Spinal cord (tissue), 10 donors: Measurements from ENCODE around the gene DOCK6. TPM values are rescaled to one million over a fixed set of nuclear protein-coding genes. Genes with fewer than 3 reads are reported as not detected.
"Not testable (repeated sequence)": the region's sequence is repeated elsewhere in the genome, so short reads cannot be mapped to it uniquely, and the experiment has no call there.

ENCODE experiments used
- DNase-seq, 6 donors: peaks; one replicate each; pipeline versions ENCODE4 v3.0.0 to v3.0.0-alpha.2; 2013 to 2015; ENCODE audit warnings: low spot score in 6 of 6, low read depth in 4 of 6
- H3K27ac ChIP-seq: one replicate; pipeline ENCODE4 v1.5.1; 2013; ENCODE audit warnings: low read depth, low read length, control low read depth
- H3K27me3 ChIP-seq: one replicate; pipeline ENCODE4 v1.6.1; 2013; ENCODE audit warnings: low read length; ENCODE audit not compliant: control insufficient read depth, insufficient read depth
- H3K36me3 ChIP-seq: one replicate; pipeline ENCODE4 v1.6.1; 2013; ENCODE audit warnings: low read length; ENCODE audit not compliant: control insufficient read depth, insufficient read depth
- H3K4me1 ChIP-seq: one replicate; pipeline ENCODE4 v1.6.1; 2013; ENCODE audit warnings: low read length; ENCODE audit not compliant: control insufficient read depth, insufficient read depth
- H3K4me3 ChIP-seq: one replicate; pipeline ENCODE4 v1.5.1; 2013; ENCODE audit warnings: low read depth, low read length, control low read depth
- H3K9me3 ChIP-seq: one replicate; pipeline ENCODE4 v1.6.1; 2013; ENCODE audit warnings: low read length; ENCODE audit not compliant: control insufficient read depth, insufficient read depth
- WGBS: methylation state at CpG from one replicate; pipeline ENCODE4 v1.1.5; 2013; ENCODE audit warnings: missing lambda C conversion rate; ENCODE audit not compliant: insufficient coverage; 5-methylcytosine and 5-hydroxymethylcytosine counted together
- polyA plus RNA-seq, 2 donors: library from polyadenylated mRNA; unstranded; fragments of 120-200 nt; gene quantifications; one replicate each; pipeline ENCODE4 v1.2.1, GENCODE V29; 2013; ENCODE audit not compliant: insufficient read length in 2 of 2
- total RNA-seq, 2 donors: library from RNA; depleted of rRNA in 1 of 2; stranded (reverse); fragments of 120-200 nt in 1 of 2; fragments of >200 nt in 1 of 2; gene quantifications; one replicate each; pipeline versions ENCODE4 v1.2.3 to v1.2.4, GENCODE V29; 2013 to 2014
- donor health status: healthy.

DOCK6 gene
- total and polyA plus RNA-seq, 4 donors, result 16.5 to 71.2 (median 47.3) TPM

DNA sequence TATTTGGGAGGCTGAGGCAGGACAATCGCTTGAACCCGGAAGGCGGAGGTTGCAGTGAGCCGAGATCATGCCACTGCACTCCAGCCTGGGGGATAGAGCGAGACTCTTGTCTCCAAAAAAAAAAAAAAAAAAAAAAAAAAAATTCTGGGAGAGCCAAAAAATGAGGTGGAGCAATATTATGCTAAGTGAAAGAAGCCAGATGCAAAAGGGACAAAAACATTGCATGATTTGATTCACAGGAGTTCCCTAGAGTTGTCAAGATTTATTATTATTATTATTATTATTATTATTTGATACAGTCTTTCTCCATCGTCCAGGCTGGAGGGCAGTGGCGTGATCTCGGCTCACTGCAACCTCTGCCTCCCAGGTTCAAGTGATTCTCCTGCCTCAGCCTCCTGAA lies 81.3 kb downstream of the DOCK6 start:
- not testable (repeated sequence) for H3K27ac ChIP-seq, H3K4me3 ChIP-seq, H3K4me1 ChIP-seq, H3K27me3 ChIP-seq, H3K9me3 ChIP-seq, DNase-seq
- 100% methylated on average over 2 of the region's 8 CpGs for WGBS
- peaks cover 31% of the 10 kb centered on the region for H3K36me3 ChIP-seq

- Histone ChIP-seq H3K4me1 (no peaks in the 10 kb centered on the region), H3K4me3 (no peak overlapping the region), H3K36me3 (peaks cover 35% of the 10 kb centered on the region), H3K9me3 (peaks cover 2% of the 10 kb centered on the region), H3K27me3 (no peaks in the 10 kb centered on the region), H3K27ac (no peak overlapping the region)
- WGBS, result 88% methylated on average over 6 of the region's 8 CpGs
- DNase-seq, result no peak
These were observed 82.0 kb downstream of the DOCK6 start for GRCh38 chr19:11180346-11180745.

DNA sequence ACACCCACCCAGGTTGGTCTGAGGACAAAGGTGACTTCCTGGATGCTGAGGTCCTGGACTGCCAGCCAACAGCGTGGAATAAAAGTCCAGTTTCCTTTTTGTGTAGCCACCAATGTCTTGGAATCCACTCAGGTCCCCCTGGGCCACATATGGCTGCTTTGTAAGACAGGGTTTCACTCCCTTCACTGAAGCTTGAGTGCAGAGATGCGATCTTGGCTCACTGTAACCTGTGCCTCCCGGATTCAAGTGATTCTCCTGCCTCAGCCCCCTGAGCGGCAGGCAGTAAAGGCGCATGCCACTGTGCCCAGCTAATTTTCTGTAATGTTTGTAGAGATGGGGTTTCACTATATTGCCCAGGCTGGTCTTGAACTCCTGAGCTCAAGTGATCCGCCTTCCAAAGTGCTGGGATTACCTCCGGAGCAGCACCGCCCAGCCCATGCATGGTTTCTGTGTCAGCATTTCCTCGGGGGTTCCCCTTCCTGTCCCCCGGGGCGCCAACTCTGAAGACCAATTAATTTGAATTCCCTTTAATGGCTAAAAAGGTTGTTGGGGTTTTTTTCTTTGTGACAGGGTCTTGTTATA lies 82.5 kb downstream of the DOCK6 start:
- Histone ChIP-seq H3K27ac (no peak overlapping the region), H3K4me1 (no peaks in the 10 kb centered on the region)
- WGBS, result 87% methylated on average over 8 of the region's 11 CpGs

GRCh38 chr19:11179145-11179465 lies 83.2 kb downstream of the DOCK6 start:
- not testable (repeated sequence) for H3K4me1 ChIP-seq, DNase-seq, H3K27ac ChIP-seq, H3K4me3 ChIP-seq, H3K9me3 ChIP-seq, H3K27me3 ChIP-seq
- 94% methylated on average over 6 of the region's 9 CpGs for WGBS
- H3K36me3 ChIP-seq, result peaks cover 40% of the 10 kb centered on the region

More for the DNA sequence above, 82.5 kb downstream of the DOCK6 start:
- Histone ChIP-seq H3K27me3 (no peaks in the 10 kb centered on the region), H3K9me3 (peaks cover 2% of the 10 kb centered on the region), H3K36me3 (peaks cover 33% of the 10 kb centered on the region), H3K4me3 (no peak overlapping the region)
- DNase-seq, result no peak

- Histone ChIP-seq H3K27ac (no peak overlapping the region), H3K4me1 (no peaks in the 10 kb centered on the region), H3K27me3 (no peaks in the 10 kb centered on the region), H3K9me3 (no peaks in the 10 kb centered on the region), H3K4me3 (no peak overlapping the region), H3K36me3 (peaks cover 55% of the 10 kb centered on the region)
- no peak for DNase-seq
- WGBS, result 92% methylated on average over 9 of the region's 9 CpGs
These were observed 84.7 kb downstream of the DOCK6 start for GRCh38 chr19:11177592-11177991.

- Histone ChIP-seq H3K4me1 (no peaks in the 10 kb centered on the region), H3K27ac (no peak overlapping the region), H3K4me3 (no peak overlapping the region), H3K27me3 (no peaks in the 10 kb centered on the region), H3K9me3 (no peaks in the 10 kb centered on the region), H3K36me3 (peaks cover 58% of the 10 kb centered on the region)
- 94% methylated on average over 15 of the region's 18 CpGs for WGBS
- DNase-seq, result no peak
These were observed 85.7 kb downstream of the DOCK6 start for GRCh38 chr19:11176466-11177193.

GRCh38 chr19:11175920-11176319 lies 86.4 kb downstream of the DOCK6 start:
- Histone ChIP-seq H3K9me3 (no peaks in the 10 kb centered on the region), H3K27me3 (no peaks in the 10 kb centered on the region), H3K4me1 (no peaks in the 10 kb centered on the region), H3K36me3 (peaks cover 58% of the 10 kb centered on the region), H3K4me3 (no peak overlapping the region), H3K27ac (no peak overlapping the region)
- DNase-seq, result no peak
- 92% methylated on average over 5 of the region's 7 CpGs for WGBS

GRCh38 chr19:11174336-11174735 lies 88.0 kb downstream of the DOCK6 start:
- peak in 1 of 6 donors; percentile 31 for DNase-seq
- Histone ChIP-seq H3K4me3 (no peak overlapping the region), H3K4me1 (no peaks in the 10 kb centered on the region), H3K9me3 (no peaks in the 10 kb centered on the region), H3K36me3 (peaks cover 70% of the 10 kb centered on the region), H3K27ac (no peak overlapping the region), H3K27me3 (no peaks in the 10 kb centered on the region)
- WGBS, result 77% methylated on average over 14 of the region's 27 CpGs

GRCh38 chr19:11173516-11174155 lies 88.7 kb downstream of the DOCK6 start:
- DNase-seq, result no peak
- H3K4me1 ChIP-seq, result no peaks in the 10 kb centered on the region
- peaks cover 67% of the 10 kb centered on the region for H3K36me3 ChIP-seq
- WGBS, result 100% methylated on average over 4 of the region's 8 CpGs
- H3K9me3 ChIP-seq, result no peaks in the 10 kb centered on the region
- H3K27me3 ChIP-seq, result no peaks in the 10 kb centered on the region
- H3K27ac ChIP-seq, result no peak overlapping the region
- H3K4me3 ChIP-seq, result no peak overlapping the region

- no peak overlapping the region for H3K4me3 ChIP-seq
- H3K27me3 ChIP-seq, result no peaks in the 10 kb centered on the region
- no peak for DNase-seq
- H3K27ac ChIP-seq, result no peak overlapping the region
- H3K36me3 ChIP-seq, result peaks cover 66% of the 10 kb centered on the region
- WGBS, result 100% methylated on average over 4 of the region's 6 CpGs
- H3K9me3 ChIP-seq, result no peaks in the 10 kb centered on the region
- H3K4me1 ChIP-seq, result no peaks in the 10 kb centered on the region
These were observed 89.7 kb downstream of the DOCK6 start for GRCh38 chr19:11172576-11172975.
